ENCODE data around the gene IFRD1. TPM values are rescaled to one million over a fixed set of nuclear protein-coding genes. Genes with fewer than 3 reads are reported as not detected.

The IFRD1 gene
- polyA plus RNA-seq, 1 donor (not counting 4 experiments of a cell fraction or from before 2014, with no cell fraction given): 38.3 TPM

GRCh38 chr7:112503361-112503972 lies 53.2 kb downstream of the IFRD1 start:
- no peak for DNase-seq (ENCODE audit: low read depth, low spot score)
- Histone ChIP-seq H3K4me2 (ENCODE audit: control insufficient read depth, extremely low read depth, insufficient read depth, low read depth, low read length) (no peak overlapping the region), H4K20me1 (ENCODE audit: control insufficient read depth, extremely low read depth, insufficient read depth, low read length) (no peaks in the 10 kb centered on the region), H3K4me1 (ENCODE audit: control insufficient read depth, extremely low read depth, insufficient read depth, low read length) (peaks cover 2% of the 10 kb centered on the region), H3K9me1 (ENCODE audit: control insufficient read depth, extremely low read depth, insufficient read depth, low read length) (no peaks in the 10 kb centered on the region), H3K36me3 (ENCODE audit: control insufficient read depth in 2 of 2, extremely low read depth in 1 of 2, insufficient read depth in 2 of 2, low read length in 2 of 2) (no peaks in the 10 kb centered on the region), H3K4me3 (ENCODE audit: control insufficient read depth in 2 of 3, extremely low read depth in 1 of 3, insufficient read depth in 2 of 3, low read depth in 1 of 3, low read length in 3 of 3) (no peak overlapping the region), H3K79me2 (ENCODE audit: control insufficient read depth, insufficient read depth, low read length) (no peaks in the 10 kb centered on the region), H3K27me3 (ENCODE audit: control insufficient read depth, extremely low read depth, insufficient read depth, low read length) (no peaks in the 10 kb centered on the region), H3K9ac (ENCODE audit: control insufficient read depth, extremely low read depth, insufficient read depth, low read length) (no peak overlapping the region), H3K27ac (ENCODE audit: control insufficient read depth, insufficient read depth, low read length) (no peak overlapping the region), H3K9me3 (ENCODE audit: control insufficient read depth, low read depth, low read length) (no peaks in the 10 kb centered on the region), H2AFZ (ENCODE audit: control insufficient read depth, low read length) (no peak overlapping the region)
- dilution Hi-C loops (cut with MboI; ENCODE audit: extremely low pct_ligation_motif_present, low sequenced_read_pairs): no loop called here
- no peak for TF ChIP-seq CTCF (optimal IDR thresholded peaks at IDR 0.05 in 1 of 3, IDR thresholded peaks at IDR 0.05 in 1 of 3, conservative IDR thresholded peaks at IDR 0.05 in 1 of 3; ENCODE audit: extremely low read depth in 1 of 3, insufficient read depth in 2 of 3, low read length in 3 of 3)
- no peak for TF ChIP-seq EZH2 (IDR thresholded peaks at IDR 0.05; ENCODE audit: low read length)
- FAIRE-seq: no peak

- FAIRE-seq (no peak), DNase-seq (ENCODE audit: low read depth, low spot score) (no peak)
- H3K4me3 ChIP-seq (ENCODE audit: control insufficient read depth in 2 of 3, extremely low read depth in 1 of 3, insufficient read depth in 2 of 3, low read depth in 1 of 3, low read length in 3 of 3): no peak overlapping the region
- no peaks in the 10 kb centered on the region for H3K36me3 ChIP-seq (ENCODE audit: control insufficient read depth in 2 of 2, extremely low read depth in 1 of 2, insufficient read depth in 2 of 2, low read length in 2 of 2)
- H3K4me1 ChIP-seq (ENCODE audit: control insufficient read depth, extremely low read depth, insufficient read depth, low read length): peaks cover 2% of the 10 kb centered on the region
- H3K27ac ChIP-seq (ENCODE audit: control insufficient read depth, insufficient read depth, low read length): no peak overlapping the region
- peaks cover 4% of the 10 kb centered on the region for H3K27me3 ChIP-seq (ENCODE audit: control insufficient read depth, extremely low read depth, insufficient read depth, low read length)
- H3K9ac ChIP-seq (ENCODE audit: control insufficient read depth, extremely low read depth, insufficient read depth, low read length): no peak overlapping the region
- H3K9me1 ChIP-seq (ENCODE audit: control insufficient read depth, extremely low read depth, insufficient read depth, low read length): no peaks in the 10 kb centered on the region
- no peaks in the 10 kb centered on the region for H3K9me3 ChIP-seq (ENCODE audit: control insufficient read depth, low read depth, low read length)
- H3K4me2 ChIP-seq (ENCODE audit: control insufficient read depth, extremely low read depth, insufficient read depth, low read depth, low read length): no peak overlapping the region
- H2AFZ ChIP-seq (ENCODE audit: control insufficient read depth, low read length): no peak overlapping the region
- no peak for TF ChIP-seq CTCF (optimal IDR thresholded peaks at IDR 0.05 in 1 of 3, IDR thresholded peaks at IDR 0.05 in 1 of 3, conservative IDR thresholded peaks at IDR 0.05 in 1 of 3; ENCODE audit: extremely low read depth in 1 of 3, insufficient read depth in 2 of 3, low read length in 3 of 3)
- no peak for TF ChIP-seq EZH2 (IDR thresholded peaks at IDR 0.05; ENCODE audit: low read length)
- dilution Hi-C loops (cut with MboI; ENCODE audit: extremely low pct_ligation_motif_present, low sequenced_read_pairs): no loop called here
- H3K79me2 ChIP-seq (ENCODE audit: control insufficient read depth, insufficient read depth, low read length): no peaks in the 10 kb centered on the region
- H4K20me1 ChIP-seq (ENCODE audit: control insufficient read depth, extremely low read depth, insufficient read depth, low read length): no peaks in the 10 kb centered on the region
These were observed 53.9 kb downstream of the IFRD1 start for GRCh38 chr7:112504093-112504695.
